Testis (tissue), 3 donors: ENCODE data around the gene ICOS. TPM values are rescaled to one million over a fixed set of nuclear protein-coding genes. Genes with fewer than 3 reads are reported as not detected.
"Not testable (repeated sequence)": the region's sequence is repeated elsewhere in the genome, so short reads cannot be mapped to it uniquely, and the experiment has no call there.

Source experiments
- DNase-seq: peaks from one replicate; pipeline ENCODE4 v3.0.0-alpha.2; 2019
- H3K27ac ChIP-seq, 2 donors: fragments of 200-600 bp; sonication (generic); one replicate each; pipeline ENCODE4 v1.5.1; 2019
- H3K27me3 ChIP-seq: fragments of 200-600 bp; sonication (generic); one replicate; pipeline ENCODE4 v1.5.1; 2019
- H3K36me3 ChIP-seq: fragments of 200-600 bp; sonication (generic); one replicate; pipeline ENCODE4 v1.5.1; 2017; ENCODE audit warnings: low read depth; ENCODE audit errors: missing control alignments
- H3K4me1 ChIP-seq: fragments of 200-600 bp; sonication (generic); one replicate; pipeline ENCODE4 v1.5.1; 2019
- H3K4me3 ChIP-seq, 2 donors: fragments of 200-600 bp; sonication (generic); one replicate each; pipeline ENCODE4 v1.5.1; 2017 to 2019
- H3K9me3 ChIP-seq: fragments of 200-600 bp; sonication (generic); one replicate; pipeline ENCODE4 v1.5.1; 2017
- CTCF ChIP-seq, 3 experiments: fragments of 450-650 bp in 2 of 3; fragments of 200-600 bp in 1 of 3; sonication (generic) in 1 of 3; IDR thresholded peaks; one replicate each; pipeline ENCODE4 v1.5.1; 2016 to 2019; ENCODE audit warnings: antibody characterized with exemption in 3 of 3, mild to moderate bottlenecking in 2 of 3, moderate library complexity in 1 of 3
- POLR2A ChIP-seq: fragments of 450-650 bp; IDR thresholded peaks from one replicate; pipeline ENCODE4 v1.6.1; 2017; ENCODE audit warnings: antibody characterized with exemption, mild to moderate bottlenecking, moderate library complexity
- WGBS, 2 donors: methylation state at CpG; one replicate each; pipeline ENCODE4 v1.1.5; 2018; 5-methylcytosine and 5-hydroxymethylcytosine counted together
- intact Hi-C: fragments of 100-400 bp; cut with DNase I; formaldehyde crosslinking; loops from one replicate; pipeline ENCODE4 v1.15.1; 2023; ENCODE audit warnings: low total_unique reads
- polyA plus RNA-seq: library from polyadenylated mRNA; stranded (reverse); fragments of 350-450 nt; fragmentation: Illumina TruSeq; extraction: RNeasy Lipid Tissue Mini Kit (QIAGEN cat#74804); gene quantifications from one replicate; pipeline ENCODE4 v1.2.3, GENCODE V29; 2014; ENCODE audit warnings: low read depth, low replicate concordance; ENCODE audit not compliant: insufficient read depth
- total RNA-seq, 2 donors: library from RNA; depleted of rRNA; stranded (reverse); fragments of >200 nt; gene quantifications; one replicate each; pipeline ENCODE4 v1.2.3, GENCODE V29; 2016

The ICOS gene
- total and polyA plus RNA-seq, 3 donors from 2014 or later: 0.16 to 0.91 (median 0.62) TPM

GRCh38 chr2:203918839-203919238 is 17.7 kb upstream of the ICOS start:
- no peak overlapping the region for H3K4me3 ChIP-seq
- WGBS, 2 donors: 64 to 70% methylated on average over 3 of the region's 3 CpGs
- H3K4me1 ChIP-seq: peaks cover 12% of the 10 kb centered on the region

GRCh38 chr2:203925512-203926158 is 10.9 kb upstream of the ICOS start:
- H3K27ac ChIP-seq: no peak overlapping the region
- WGBS, 2 donors: 94% methylated on average over 3 of the region's 3 CpGs
- no peaks in the 10 kb centered on the region for H3K36me3 ChIP-seq

More at GRCh38 chr2:203918839-203919238, 17.7 kb upstream of the ICOS start:
- no peak for DNase-seq
- intact Hi-C loops: no loop called here
- Histone ChIP-seq H3K27ac (no peak overlapping the region), H3K27me3 (no peaks in the 10 kb centered on the region), H3K36me3 (no peaks in the 10 kb centered on the region), H3K9me3 (no peaks in the 10 kb centered on the region)
- no peak for TF ChIP-seq CTCF (IDR thresholded peaks at IDR 0.05)
- TF ChIP-seq POLR2A: no peak

GRCh38 chr2:203928849-203929248 is 7.7 kb upstream of the ICOS start:
- no peak for TF ChIP-seq POLR2A
- TF ChIP-seq CTCF (IDR thresholded peaks at IDR 0.05): peak in 1 of 3 experiments; percentile 9
- Histone ChIP-seq H3K9me3 (no peaks in the 10 kb centered on the region), H3K4me1 (no peaks in the 10 kb centered on the region), H3K27me3 (no peaks in the 10 kb centered on the region), H3K27ac (no peak overlapping the region), H3K36me3 (no peaks in the 10 kb centered on the region), H3K4me3 (no peak overlapping the region)
- intact Hi-C loops: no loop called here
- DNase-seq: no peak

More at GRCh38 chr2:203925512-203926158, 10.9 kb upstream of the ICOS start:
- DNase-seq: no peak
- no peak for TF ChIP-seq CTCF (IDR thresholded peaks at IDR 0.05)
- TF ChIP-seq POLR2A: no peak
- Histone ChIP-seq H3K9me3 (no peaks in the 10 kb centered on the region), H3K4me3 (no peak overlapping the region), H3K4me1 (no peaks in the 10 kb centered on the region), H3K27me3 (no peaks in the 10 kb centered on the region)
- intact Hi-C loops: no loop called here

- H3K36me3 ChIP-seq, H3K27me3 ChIP-seq, H3K4me3 ChIP-seq, H3K9me3 ChIP-seq, DNase-seq, H3K4me1 ChIP-seq, H3K27ac ChIP-seq, intact Hi-C loops: not testable (repeated sequence)
- 94 to 95% methylated on average over 3 of the region's 3 CpGs for WGBS, 2 donors
Observed at GRCh38 chr2:203931262-203931661, 5.3 kb upstream of the ICOS start.

GRCh38 chr2:203934041-203934492 is 2.5 kb upstream of the ICOS start:
- Histone ChIP-seq H3K27ac (no peak overlapping the region), H3K9me3 (no peaks in the 10 kb centered on the region), H3K4me3 (no peak overlapping the region), H3K36me3 (no peaks in the 10 kb centered on the region), H3K4me1 (no peaks in the 10 kb centered on the region), H3K27me3 (no peaks in the 10 kb centered on the region)
- 56 to 72% methylated on average over 5 of the region's 5 CpGs for WGBS, 2 donors
- intact Hi-C loops: no loop called here
- no peak for DNase-seq
- no peak for TF ChIP-seq CTCF (IDR thresholded peaks at IDR 0.05)
